GM19328 (cell line): Measurements from ENCODE around the gene BTLA.
A peak's percentile ranks its signal among the peaks of the same experiment; 100 is the strongest.
"Not testable (repeated sequence)": the region's sequence is repeated elsewhere in the genome, so short reads cannot be mapped to it uniquely, and the experiment has no call there.

ENCODE experiments used
- ATAC-seq: cut with Tn5 transposase; IDR thresholded peaks from one replicate; pipeline ENCODE4 v1.9.1; 2021; ENCODE audit warnings: mild to moderate bottlenecking, moderate library complexity; ENCODE audit not compliant: unreplicated experiment

Gene BTLA

DNA sequence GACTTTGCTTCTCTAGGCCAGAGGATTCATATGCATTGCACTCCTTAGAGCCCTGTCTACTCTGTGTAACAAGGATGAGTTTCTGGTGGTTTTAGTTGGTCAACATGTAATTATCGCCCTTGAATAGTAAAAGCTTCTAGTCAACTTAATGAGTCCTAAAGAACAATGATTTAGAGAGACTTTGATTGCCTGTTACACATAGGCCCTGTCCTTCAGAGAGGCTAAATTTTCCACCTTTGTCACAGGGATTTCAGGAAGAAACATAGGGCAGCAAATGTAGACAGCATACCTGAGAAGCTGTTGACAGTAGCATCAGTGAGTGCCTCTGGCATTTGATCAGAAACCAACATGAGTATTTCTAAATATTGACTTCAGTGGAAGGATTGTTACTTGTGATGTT lies 7.1 kb downstream of the BTLA start:
- ATAC-seq = no peak

DNA sequence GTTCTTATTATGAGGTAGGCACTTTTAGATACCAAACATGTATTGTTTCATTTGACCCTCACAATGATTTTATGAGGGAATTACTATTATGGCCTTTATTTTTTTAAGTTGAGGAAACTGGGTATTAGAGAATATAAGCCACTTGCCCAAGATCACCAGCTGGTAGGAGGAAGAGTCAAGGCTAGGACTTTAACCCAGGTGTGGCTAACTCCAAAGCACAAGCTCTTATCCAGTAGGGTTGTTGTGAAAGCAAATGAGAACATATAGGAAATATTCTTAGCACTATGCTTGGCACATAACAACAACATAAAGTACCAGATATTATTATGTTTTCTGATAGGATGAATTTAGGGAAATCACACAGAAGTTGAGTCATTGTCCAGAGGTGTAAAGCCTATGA lies 7.9 kb downstream of the BTLA start:
- ATAC-seq = no peak

DNA sequence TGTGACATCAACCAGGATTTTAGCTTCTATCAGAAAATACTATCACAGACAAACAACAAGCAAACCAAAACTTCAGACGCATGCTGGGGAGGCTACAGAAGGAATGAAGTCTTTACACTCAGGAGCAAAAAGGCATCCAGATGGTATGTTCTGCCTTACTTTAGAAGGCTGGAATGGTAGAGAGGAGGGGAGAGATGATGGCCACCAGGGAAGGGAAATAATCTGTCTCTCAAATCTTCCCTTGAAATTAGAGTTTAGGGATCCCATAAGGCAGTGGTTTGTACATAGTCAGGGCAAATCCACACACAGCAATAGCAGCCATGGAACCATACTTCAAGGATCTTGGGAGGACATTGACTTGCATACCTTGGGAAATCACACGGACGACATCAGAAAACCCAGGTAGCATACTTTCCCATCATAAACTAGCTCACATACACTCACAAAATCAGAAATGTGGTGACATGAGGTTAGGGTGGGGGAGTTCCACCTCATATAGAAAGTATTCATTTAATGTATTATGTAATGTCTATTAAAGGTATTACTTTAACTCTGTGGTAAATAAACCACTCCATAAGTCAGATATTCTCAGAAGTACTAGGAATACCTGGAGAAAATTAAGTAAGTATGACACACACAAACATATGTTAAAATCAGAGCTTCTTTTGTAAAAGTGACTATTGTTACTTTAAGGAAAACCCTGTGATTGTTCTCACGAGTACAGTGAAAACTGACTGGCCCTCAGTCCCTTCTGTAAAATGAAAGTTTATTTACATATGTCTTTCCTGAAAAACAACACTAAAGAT lies 9.4 kb downstream of the BTLA start:
- no peak for ATAC-seq

DNA sequence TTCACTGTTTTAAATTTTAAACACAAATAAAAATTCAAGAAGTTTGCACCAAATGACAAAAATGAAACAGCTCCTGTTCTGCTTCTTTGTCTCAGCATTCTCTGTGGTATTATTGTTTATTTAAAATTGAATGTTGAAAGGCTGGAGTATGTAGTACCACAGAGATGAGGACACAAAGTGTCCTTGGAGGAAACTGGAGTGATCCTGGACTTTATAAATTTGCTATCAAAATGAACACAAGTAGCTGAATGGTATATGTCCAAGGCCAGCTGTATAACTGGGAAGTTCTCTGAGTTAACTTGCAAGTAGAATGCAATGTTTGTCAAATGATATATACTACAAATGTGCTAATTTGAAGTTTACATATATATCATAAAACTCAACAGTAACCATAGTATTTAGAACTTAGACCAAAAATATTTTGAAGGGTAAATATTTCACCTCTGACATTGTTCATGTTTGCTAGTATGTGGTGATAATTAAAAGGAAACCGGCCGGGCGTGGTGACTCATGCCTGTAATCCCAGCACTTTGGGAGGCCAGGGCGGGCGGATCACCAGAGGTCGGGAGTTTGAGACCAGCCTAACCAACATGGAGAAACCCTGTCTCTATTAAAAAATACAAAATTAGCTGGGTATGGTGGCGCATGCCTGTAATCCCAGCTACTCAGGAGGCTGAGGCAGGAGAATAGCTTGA lies 12.3 kb downstream of the BTLA start:
- ATAC-seq = no peak

DNA sequence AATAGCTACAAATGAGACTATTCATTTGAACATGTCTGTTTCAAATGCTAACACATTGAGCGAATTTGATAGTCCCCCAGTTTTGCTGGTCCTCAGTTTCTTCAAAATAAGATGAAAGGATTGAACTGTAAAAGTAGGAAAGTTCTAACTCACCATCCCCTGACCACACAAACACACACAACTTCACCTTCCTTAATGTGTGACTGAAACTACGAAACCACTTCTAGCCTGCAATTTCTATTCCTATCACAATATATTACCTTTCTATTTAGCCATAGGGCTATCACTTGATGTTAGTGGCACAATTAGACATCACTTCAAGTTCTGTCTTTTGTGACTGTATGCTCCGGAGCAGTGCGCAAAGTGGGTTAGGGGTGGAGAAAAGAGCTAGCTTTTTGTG lies 14.9 kb downstream of the BTLA start:
- ATAC-seq = no peak

DNA sequence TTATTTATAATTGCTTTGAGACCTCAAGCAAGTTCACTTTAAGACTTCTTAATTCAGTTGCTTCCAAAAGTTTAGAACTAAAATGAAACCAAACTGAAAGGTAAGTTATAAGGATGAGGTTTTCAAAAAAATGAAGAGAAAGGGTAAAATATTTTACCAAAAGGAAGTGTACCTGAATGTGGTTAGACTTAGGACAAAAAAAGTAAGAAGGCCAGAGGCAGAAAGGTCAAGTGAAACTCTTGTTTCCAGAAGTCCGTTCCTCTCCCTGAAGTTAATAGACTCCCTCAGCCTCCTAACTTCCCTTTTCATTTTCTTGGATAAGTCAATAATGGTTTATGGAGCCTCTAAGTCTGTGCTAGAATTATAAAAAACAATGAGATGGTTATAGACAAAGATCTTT lies 16.6 kb downstream of the BTLA start:
- ATAC-seq = no peak

DNA sequence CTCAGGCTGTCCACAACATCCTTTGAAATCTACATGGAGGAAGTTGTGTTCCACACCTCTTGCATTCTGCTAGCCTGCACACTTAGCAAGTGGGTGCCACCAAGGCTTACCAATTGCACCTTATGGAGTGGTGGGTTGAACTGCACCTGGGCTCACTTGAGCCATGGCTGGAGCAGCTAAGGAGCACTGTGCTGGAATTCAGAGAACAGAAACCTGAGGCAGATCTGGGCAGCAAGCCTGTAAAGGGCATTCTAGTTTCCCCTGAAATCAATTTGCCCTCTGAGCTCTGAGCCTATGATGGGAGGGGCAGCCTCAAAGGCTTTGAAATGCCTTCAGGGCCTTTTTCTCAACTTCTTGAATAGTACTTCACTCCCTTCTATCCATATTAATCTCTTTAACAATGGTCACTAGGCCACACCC lies 18.0 kb downstream of the BTLA start:
- no peak for ATAC-seq

DNA sequence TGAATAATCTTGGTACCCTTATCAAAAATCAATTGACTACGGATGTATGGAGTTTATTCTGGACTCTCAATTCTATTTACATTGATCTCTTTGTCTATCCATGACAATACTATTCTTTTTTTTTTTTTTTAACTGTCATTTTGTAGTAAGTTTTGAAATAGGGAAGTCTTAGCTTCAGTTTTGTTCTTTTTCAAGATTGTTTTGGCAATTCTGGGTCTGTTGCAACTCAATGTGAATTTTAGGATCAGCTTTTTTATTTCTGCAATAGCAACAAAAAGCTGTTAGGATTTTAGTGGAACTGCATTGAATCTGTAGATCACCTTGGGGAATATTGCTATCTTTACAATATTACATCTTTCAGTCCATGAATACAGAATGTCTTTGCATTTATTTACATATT lies 21.4 kb downstream of the BTLA start:
- no peak for ATAC-seq

DNA sequence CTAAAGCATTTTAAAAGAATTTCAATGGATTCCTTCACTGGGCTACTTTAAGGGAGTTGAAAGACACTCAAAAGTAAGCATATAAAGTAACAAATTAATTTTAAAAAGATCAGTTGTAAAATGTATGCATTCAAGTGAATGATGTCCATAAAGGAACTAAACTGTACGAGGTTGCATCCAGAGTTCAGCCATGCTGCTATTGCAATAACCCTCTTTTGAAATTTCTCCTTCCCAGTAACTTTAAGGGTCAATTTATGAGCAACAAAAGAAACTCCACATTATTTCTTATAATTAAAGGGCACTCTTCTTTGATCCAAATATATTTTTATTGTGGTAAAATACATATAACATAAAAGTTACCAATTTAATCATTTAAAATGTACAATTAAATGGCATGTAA lies 22.9 kb downstream of the BTLA start:
- no peak for ATAC-seq

DNA sequence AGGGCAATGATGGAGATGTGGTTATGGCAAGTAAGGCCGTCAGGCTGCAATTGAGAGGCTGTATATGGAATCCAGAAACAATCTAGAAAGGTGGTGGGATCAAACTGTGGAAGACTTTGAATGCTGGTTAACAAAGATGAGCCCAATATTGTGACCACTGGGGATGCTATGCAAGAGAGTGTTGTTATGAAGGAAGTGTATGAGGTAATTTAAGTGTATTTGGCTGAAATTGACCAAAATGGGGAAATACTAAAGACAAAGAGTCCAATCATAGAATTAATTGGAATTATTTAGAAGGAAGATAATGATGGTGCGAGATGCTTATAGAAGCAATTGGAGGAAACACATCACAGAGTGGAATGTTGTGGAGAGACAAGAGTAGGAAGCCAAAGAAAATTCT lies 24.5 kb downstream of the BTLA start:
- ATAC-seq = no peak

DNA sequence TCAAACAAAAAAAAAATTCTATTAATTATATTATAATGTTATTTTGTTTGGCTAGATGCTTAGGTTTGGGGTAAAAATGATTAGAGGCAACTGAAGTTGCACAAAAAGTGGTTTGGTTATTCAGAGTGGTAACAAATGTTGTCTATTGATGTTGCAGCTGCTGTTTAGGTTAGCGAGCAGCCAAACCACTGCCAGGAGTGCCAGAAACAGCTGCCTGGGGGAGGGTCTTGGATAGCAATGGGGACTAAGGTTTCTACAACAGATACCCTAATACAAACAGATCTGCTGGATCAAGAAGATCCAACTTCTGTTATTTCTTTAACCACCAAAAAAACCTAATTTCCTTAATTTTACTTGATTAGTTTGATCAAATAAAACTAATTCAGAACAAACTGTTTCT lies 26.6 kb downstream of the BTLA start:
- ATAC-seq = no peak

DNA sequence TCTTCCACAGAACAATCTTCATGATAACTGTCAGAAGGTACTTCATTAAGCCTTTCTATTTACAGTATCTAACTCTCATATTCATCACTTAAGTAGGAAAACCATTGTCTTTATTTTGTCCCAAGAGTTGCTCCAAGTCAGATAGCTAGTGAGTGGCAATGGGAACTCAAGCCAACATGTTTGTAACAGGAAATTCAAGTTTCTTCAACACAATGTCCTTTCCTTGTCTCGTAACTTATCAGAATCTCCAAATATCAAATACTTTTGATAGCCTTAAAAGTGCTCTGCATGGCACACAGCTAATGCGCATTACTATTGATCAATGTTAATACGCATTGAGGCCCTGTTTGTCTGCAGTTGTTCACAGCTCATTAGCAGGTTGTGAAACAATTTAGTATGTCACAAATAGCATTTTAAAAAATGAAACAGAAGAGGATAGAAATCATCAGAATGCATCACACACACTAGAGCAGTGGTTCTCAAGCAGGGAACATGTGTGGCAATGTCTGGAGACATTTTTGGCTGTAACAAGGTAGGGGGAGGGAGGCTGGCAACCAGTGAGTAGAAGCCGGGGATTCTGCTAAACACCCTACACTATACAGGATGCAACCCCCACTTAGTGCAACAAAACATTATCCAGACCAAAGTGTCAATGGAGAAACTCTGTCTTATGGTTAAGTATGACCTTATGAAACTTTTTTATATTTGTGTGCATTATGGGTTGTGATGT lies 27.5 kb downstream of the BTLA start:
- ATAC-seq = no peak

DNA sequence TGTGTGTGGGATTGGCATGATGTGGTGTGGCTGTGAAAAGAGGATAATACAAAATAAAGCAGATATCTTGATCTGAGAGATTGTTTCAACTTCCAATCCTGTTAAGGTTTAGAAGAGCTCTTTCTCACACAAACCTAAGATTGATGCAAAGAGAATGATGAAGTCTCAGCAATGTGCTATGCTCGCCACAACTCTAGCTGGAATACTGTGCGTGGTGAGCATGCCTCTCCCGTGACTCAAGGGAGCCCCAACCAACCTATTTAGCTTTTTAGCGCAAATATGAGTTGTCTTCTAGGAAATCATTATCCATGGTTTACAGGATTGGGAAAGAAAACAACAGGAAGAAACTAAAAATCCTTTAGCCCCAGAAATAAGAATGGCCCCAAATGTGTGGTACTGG lies 28.5 kb downstream of the BTLA start:
- ATAC-seq = no peak

DNA sequence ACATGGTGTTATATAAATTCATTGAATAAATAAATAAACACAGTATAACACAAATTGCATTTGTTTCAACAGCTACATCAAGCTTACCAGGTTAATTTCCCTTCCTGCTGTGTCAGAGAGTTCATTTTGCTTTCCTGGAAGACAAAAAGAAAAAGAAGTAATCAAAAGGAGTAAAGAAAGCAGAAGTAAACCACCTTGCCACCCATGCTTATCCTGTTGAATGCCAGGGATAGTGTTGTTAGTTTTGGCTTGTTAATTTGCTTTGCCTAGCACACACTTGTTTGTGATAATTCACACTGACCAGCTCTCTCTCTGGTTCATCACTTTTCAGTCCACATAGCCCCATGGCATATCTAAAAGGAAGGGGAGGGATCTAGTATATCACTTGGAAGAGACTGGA lies 29.6 kb downstream of the BTLA start:
- ATAC-seq = no peak

DNA sequence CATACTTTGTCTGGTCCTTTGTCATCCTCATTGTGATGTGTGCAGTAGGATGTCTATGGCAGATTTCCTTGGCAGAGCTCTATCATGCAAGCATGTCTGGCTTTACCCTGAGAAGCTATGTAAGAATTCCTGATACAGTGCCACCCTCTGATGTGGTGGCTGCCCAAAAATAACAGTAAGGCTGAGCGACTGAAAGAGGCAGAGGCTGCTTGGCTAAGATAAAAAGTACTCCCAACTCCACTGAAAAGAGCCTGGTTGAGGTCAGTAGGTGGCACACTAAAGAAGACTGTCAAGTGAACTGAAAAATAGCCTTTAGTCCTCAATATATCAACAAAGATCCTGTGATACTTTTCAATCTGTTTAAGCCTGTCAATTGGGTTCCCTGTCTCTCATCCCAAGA lies 31.7 kb downstream of the BTLA start:
- ATAC-seq = no peak

DNA sequence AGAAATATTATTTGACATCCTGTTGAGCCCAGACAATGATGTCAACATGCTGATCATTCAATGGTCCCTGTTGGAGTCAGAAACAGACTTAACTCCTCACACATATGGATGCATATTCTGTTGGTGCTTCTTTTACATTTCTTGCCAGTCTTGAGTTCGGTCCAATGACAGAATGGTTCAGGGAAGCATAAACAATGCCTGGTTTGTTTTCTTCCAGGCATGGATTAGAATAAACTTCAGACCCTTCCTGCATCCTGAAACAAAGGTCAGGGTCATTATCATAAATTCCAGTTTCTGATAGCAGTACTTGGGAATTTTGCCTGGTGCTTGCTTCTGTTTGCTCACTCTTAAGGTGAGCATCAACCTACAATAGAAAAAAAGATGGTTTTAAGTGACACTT lies 33.3 kb downstream of the BTLA start:
- ATAC-seq = no peak

DNA sequence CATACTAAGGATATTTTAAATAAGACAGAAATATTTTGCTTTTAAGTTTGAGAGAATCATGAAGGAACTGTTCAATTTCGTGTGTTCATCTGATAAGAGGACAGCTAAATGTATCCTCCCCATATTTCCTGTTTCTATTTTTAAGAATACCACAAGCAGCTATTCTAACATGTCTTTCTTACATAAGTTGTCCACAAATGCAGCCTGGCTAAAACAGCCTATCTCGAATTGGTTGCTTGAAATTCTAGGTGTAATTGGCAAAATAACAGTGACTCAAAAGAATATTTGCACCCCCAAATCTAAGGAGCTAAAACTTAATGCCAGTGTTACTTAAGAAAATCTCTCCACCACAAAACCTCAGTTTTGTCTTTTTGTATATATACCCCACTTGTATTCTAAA lies 35.0 kb downstream of the BTLA start:
- no peak for ATAC-seq

DNA sequence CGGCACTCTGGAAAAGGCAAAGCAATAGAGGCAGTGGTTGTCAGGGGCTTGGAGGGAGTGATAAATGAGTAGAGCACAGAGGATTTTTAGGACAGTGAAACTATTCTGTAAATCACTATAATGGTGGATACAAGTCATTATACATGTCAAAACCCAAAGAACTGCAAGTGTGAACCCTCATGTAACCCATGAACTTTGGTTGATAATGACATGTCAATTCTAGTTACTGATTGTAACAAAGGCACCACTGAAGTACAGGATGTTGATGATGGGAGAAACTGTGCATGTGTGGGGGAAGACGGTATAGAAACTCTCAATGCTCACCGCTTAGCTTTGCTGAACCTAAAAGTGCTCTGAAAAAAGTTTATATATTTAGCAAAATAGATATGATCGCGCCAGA lies 36.0 kb downstream of the BTLA start:
- ATAC-seq = no peak

DNA sequence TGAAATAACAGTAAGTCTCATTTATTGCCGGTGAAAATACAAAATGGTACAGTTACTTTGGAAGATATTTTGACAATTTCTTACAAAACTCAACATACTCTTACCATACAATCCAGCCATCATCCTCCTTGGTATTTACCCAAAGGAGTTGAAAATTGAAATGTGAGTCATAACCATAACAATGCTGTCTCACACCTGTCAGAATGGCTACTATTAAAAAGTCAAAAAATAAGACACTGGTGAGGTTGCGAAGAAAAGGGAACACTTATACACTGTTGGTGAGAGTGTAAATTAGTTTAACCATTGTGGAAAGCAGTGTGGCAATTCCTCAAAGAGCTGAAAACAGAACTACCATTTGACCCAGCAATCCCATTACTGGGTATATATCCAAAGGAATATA lies 37.5 kb downstream of the BTLA start:
- not testable (repeated sequence) for ATAC-seq

DNA sequence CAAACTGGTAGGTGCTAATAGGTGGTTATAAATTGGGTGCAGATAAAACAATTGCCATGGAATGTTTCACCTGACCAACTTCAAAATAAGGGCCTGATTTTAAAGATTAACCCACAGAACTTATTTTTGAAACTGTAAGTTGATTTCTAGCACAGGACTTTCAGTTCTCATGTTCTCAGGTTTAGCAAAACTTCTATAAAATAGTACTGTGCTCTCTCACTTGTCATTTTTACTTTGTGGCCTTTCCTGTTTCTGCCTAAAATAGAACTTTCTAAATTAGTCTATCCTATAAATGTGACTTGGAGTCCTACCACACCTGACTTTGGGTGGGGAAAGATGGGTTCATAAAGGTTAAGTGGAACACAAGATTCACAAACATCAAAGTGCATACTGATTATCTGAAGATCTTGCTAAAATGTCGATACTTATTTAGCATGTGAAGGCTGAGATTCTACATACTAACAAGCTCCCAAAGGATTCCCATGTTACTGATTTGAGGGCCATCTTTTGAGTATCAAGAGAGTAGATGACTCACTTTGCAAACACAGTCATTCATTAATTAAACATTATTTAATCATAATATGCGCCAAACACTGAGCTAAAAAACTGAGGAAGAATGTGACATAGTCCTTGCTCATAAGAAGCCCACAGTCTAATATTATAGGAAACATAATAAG lies 38.6 kb downstream of the BTLA start:
- peak; percentile 45 for ATAC-seq

DNA sequence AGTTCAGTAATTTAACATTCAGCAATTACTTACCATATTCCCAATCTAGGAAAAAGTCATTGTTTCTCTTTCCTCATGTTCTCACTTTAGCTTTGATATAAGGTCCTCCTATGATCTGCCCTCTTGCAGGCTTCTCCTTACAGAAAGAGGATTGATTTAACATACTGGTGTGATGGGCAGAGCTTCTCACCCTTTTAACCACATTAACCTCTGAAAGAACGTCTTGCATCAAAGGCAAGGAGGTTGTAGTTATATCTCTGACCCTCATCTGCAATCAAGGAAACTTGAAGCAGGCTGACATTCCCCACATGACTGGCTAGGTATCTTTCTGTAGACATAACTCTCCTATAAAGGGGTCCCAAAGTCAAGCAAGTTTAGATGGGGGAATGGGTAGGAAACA lies 39.5 kb downstream of the BTLA start:
- no peak for ATAC-seq
